ENCODE measurements around the gene POLR1C. TPM values are rescaled to one million over a fixed set of nuclear protein-coding genes. Genes with fewer than 3 reads are reported as not detected.
"Not testable (repeated sequence)": the region's sequence is repeated elsewhere in the genome, so short reads cannot be mapped to it uniquely, and the experiment has no call there.

POLR1C gene
- total RNA-seq, 1 experiment from 2014 or later = 79.6 TPM

- Mint-ChIP-seq H3K4me3 (ENCODE audit: low read depth, unreplicated experiment) (no peak overlapping the region), H3K4me1 (ENCODE audit: low read depth, unreplicated experiment) (no peaks in the 10 kb centered on the region), H3K27me3 (ENCODE audit: unreplicated experiment) (no peaks in the 10 kb centered on the region), H3K9me3 (ENCODE audit: low read depth, unreplicated experiment) (no peaks in the 10 kb centered on the region), H3K27ac (ENCODE audit: unreplicated experiment) (no peak overlapping the region), H3K36me3 (ENCODE audit: insufficient read depth, unreplicated experiment) (peaks cover 74% of the 10 kb centered on the region)
- no peak for TF ChIP-seq CTCF (IDR thresholded peaks at IDR 0.05; ENCODE audit: unreplicated experiment)
- DNase-seq = no peak
- intact Hi-C loops (cut with micrococcal nuclease; ENCODE audit: unreplicated experiment) = no loop called here
- CTCF ChIA-PET = no interaction called here
- BruUV-seq (replicated peaks) = no TSS peak
Observed at GRCh38 chr6:43541774-43542471, 25.0 kb downstream of the POLR1C start.

- no peak overlapping the region for H3K4me3 Mint-ChIP-seq (ENCODE audit: low read depth, unreplicated experiment)
- no peaks in the 10 kb centered on the region for H3K9me3 Mint-ChIP-seq (ENCODE audit: low read depth, unreplicated experiment)
- CTCF ChIA-PET = no interaction called here
- DNase-seq = no peak
- H3K4me1 Mint-ChIP-seq (ENCODE audit: low read depth, unreplicated experiment) = no peaks in the 10 kb centered on the region
- BruUV-seq (replicated peaks) = no TSS peak
- H3K36me3 Mint-ChIP-seq (ENCODE audit: insufficient read depth, unreplicated experiment) = peaks cover 73% of the 10 kb centered on the region
- no peak for TF ChIP-seq CTCF (IDR thresholded peaks at IDR 0.05; ENCODE audit: unreplicated experiment)
- no peaks in the 10 kb centered on the region for H3K27me3 Mint-ChIP-seq (ENCODE audit: unreplicated experiment)
- intact Hi-C loops (cut with micrococcal nuclease; ENCODE audit: unreplicated experiment) = no loop called here
- no peak overlapping the region for H3K27ac Mint-ChIP-seq (ENCODE audit: unreplicated experiment)
Observed at GRCh38 chr6:43544461-43544860, 27.6 kb downstream of the POLR1C start.

- DNase-seq = no peak
- no peak for TF ChIP-seq CTCF (IDR thresholded peaks at IDR 0.05; ENCODE audit: unreplicated experiment)
- intact Hi-C loops (cut with micrococcal nuclease; ENCODE audit: unreplicated experiment) = no loop called here
- Mint-ChIP-seq H3K4me1 (ENCODE audit: low read depth, unreplicated experiment) (no peaks in the 10 kb centered on the region), H3K36me3 (ENCODE audit: insufficient read depth, unreplicated experiment) (peaks cover 72% of the 10 kb centered on the region), H3K27ac (ENCODE audit: unreplicated experiment) (no peak overlapping the region), H3K9me3 (ENCODE audit: low read depth, unreplicated experiment) (no peaks in the 10 kb centered on the region), H3K27me3 (ENCODE audit: unreplicated experiment) (no peaks in the 10 kb centered on the region), H3K4me3 (ENCODE audit: low read depth, unreplicated experiment) (no peak overlapping the region)
- no TSS peak for BruUV-seq (replicated peaks)
- CTCF ChIA-PET = no interaction called here
Observed at GRCh38 chr6:43547222-43547621, 30.3 kb downstream of the POLR1C start.

- DNase-seq; H3K4me3 Mint-ChIP-seq (ENCODE audit: low read depth, unreplicated experiment); H3K9me3 Mint-ChIP-seq (ENCODE audit: low read depth, unreplicated experiment); BruUV-seq (replicated peaks); H3K27ac Mint-ChIP-seq (ENCODE audit: unreplicated experiment); H3K4me1 Mint-ChIP-seq (ENCODE audit: low read depth, unreplicated experiment); intact Hi-C loops (cut with micrococcal nuclease; ENCODE audit: unreplicated experiment); H3K27me3 Mint-ChIP-seq (ENCODE audit: unreplicated experiment): not testable (repeated sequence)
- peaks cover 87% of the 10 kb centered on the region for H3K36me3 Mint-ChIP-seq (ENCODE audit: insufficient read depth, unreplicated experiment)
- CTCF ChIA-PET = interaction anchor here (0.7 kb wide), 1 partner anchor 68 kb away, joined by 6 read pairs; no protein-coding TSS in a partner anchor
Observed at GRCh38 chr6:43557620-43558019, 40.7 kb downstream of the POLR1C start.

- no peaks in the 10 kb centered on the region for H3K27me3 Mint-ChIP-seq (ENCODE audit: unreplicated experiment)
- no peak for DNase-seq
- BruUV-seq (replicated peaks) = no TSS peak
- no peaks in the 10 kb centered on the region for H3K4me1 Mint-ChIP-seq (ENCODE audit: low read depth, unreplicated experiment)
- intact Hi-C loops (cut with micrococcal nuclease; ENCODE audit: unreplicated experiment) = no loop called here
- CTCF ChIA-PET = no interaction called here
- no peaks in the 10 kb centered on the region for H3K9me3 Mint-ChIP-seq (ENCODE audit: low read depth, unreplicated experiment)
- TF ChIP-seq CTCF (IDR thresholded peaks at IDR 0.05; ENCODE audit: unreplicated experiment) = no peak
- no peak overlapping the region for H3K27ac Mint-ChIP-seq (ENCODE audit: unreplicated experiment)
- peaks cover 85% of the 10 kb centered on the region for H3K36me3 Mint-ChIP-seq (ENCODE audit: insufficient read depth, unreplicated experiment)
- H3K4me3 Mint-ChIP-seq (ENCODE audit: low read depth, unreplicated experiment) = no peak overlapping the region
Observed at GRCh38 chr6:43559328-43559727, 42.4 kb downstream of the POLR1C start.

Data from Calu3 (cell line).